Activated T-helper 1 cell treated with anti-CD3 and anti-CD28 coated beads, Interleukin-12 subunit alpha, Interleukin-12 subunit beta, Interleukin-2, Interleukin-4 antibody, amounts not matched to agents 30 ng/mL and 10 ng/mL and 1 ng/mL, durations not matched to agents 14 hours and 24 hours and 36 hours (primary cell): ENCODE data around the gene APOL6. TPM values are rescaled to one million over a fixed set of nuclear protein-coding genes. Genes with fewer than 3 reads are reported as not detected.
"Not testable (repeated sequence)": the region's sequence is repeated elsewhere in the genome, so short reads cannot be mapped to it uniquely, and the experiment has no call there.

Source experiments
- DNase-seq: peaks from one replicate; pipeline ENCODE4 v3.0.0; 2021; ENCODE audit warnings: low spot score
- H3K27ac Mint-ChIP-seq: one replicate; pipeline ENCODE4 v1.8.0; 2021; ENCODE audit warnings: mild to moderate bottlenecking, mixed read lengths
- H3K27me3 Mint-ChIP-seq: one replicate; pipeline ENCODE4 v1.8.0; 2022; ENCODE audit warnings: mild to moderate bottlenecking, moderate library complexity, mixed read lengths; ENCODE audit not compliant: insufficient read depth
- H3K36me3 Mint-ChIP-seq: one replicate; pipeline ENCODE4 v1.8.0; 2021; ENCODE audit warnings: low read depth, mixed read lengths
- H3K4me1 Mint-ChIP-seq: one replicate; pipeline ENCODE4 v1.8.0; 2021; ENCODE audit warnings: low read depth, mixed read lengths
- H3K4me3 Mint-ChIP-seq: one replicate; pipeline ENCODE4 v1.8.0; 2021; ENCODE audit warnings: mild to moderate bottlenecking, moderate library complexity, mixed read lengths
- H3K9me3 Mint-ChIP-seq: one replicate; pipeline ENCODE4 v1.8.0; 2021; ENCODE audit warnings: mixed read lengths
- intact Hi-C: fragments of 100-400 bp; cut with micrococcal nuclease; formaldehyde crosslinking; loops from one replicate; pipeline ENCODE4 v1.15.1; 2024
- total RNA-seq: library from RNA; stranded (reverse); gene quantifications from 2 replicates; pipeline ENCODE4 v1.2.3, GENCODE V29; 2022

APOL6 gene
- total RNA-seq, 1 donor from 2014 or later, result 27.3 TPM

GRCh38 chr22:35676065-35676464 is 27.8 kb downstream of the APOL6 start:
- intact Hi-C loops, H3K27me3 Mint-ChIP-seq, DNase-seq, H3K4me3 Mint-ChIP-seq, H3K27ac Mint-ChIP-seq: not testable (repeated sequence)
- peaks cover 36% of the 10 kb centered on the region for H3K9me3 Mint-ChIP-seq
- peaks cover 24% of the 10 kb centered on the region for H3K36me3 Mint-ChIP-seq
- peaks cover 16% of the 10 kb centered on the region for H3K4me1 Mint-ChIP-seq

- H3K9me3 Mint-ChIP-seq, result peaks cover 36% of the 10 kb centered on the region
- no peaks in the 10 kb centered on the region for H3K27me3 Mint-ChIP-seq
- H3K36me3 Mint-ChIP-seq, result peaks cover 27% of the 10 kb centered on the region
- no peak overlapping the region for H3K4me3 Mint-ChIP-seq
- DNase-seq, result no peak
- peaks cover 16% of the 10 kb centered on the region for H3K4me1 Mint-ChIP-seq
- H3K27ac Mint-ChIP-seq, result no peak overlapping the region
- intact Hi-C loops, result no loop called here
These were observed 29.4 kb downstream of the APOL6 start for GRCh38 chr22:35677460-35678187.

- intact Hi-C loops, result loop anchor here (1.0 kb wide), 3 partner anchors 18 to 49 kb away; partner anchors contain the start of gene APOL6
- no peak overlapping the region for H3K4me3 Mint-ChIP-seq
- H3K27ac Mint-ChIP-seq, result peak overlapping the region; percentile 45
- peaks cover 28% of the 10 kb centered on the region for H3K9me3 Mint-ChIP-seq
- peaks cover 16% of the 10 kb centered on the region for H3K4me1 Mint-ChIP-seq
- DNase-seq, result no peak
- peaks cover 24% of the 10 kb centered on the region for H3K36me3 Mint-ChIP-seq
- H3K27me3 Mint-ChIP-seq, result peaks cover 3% of the 10 kb centered on the region
These were observed 30.6 kb downstream of the APOL6 start for GRCh38 chr22:35678836-35679235.

- intact Hi-C loops, result loop anchor here (1.0 kb wide), 3 partner anchors 18 to 49 kb away; partner anchors contain the start of gene APOL6
- peak overlapping the region; percentile 32 for H3K27ac Mint-ChIP-seq
- DNase-seq, result not testable (repeated sequence)
These were observed 31.2 kb downstream of the APOL6 start for GRCh38 chr22:35679492-35679891.

GRCh38 chr22:35681454-35682052 is 33.3 kb downstream of the APOL6 start:
- peaks cover 3% of the 10 kb centered on the region for H3K27me3 Mint-ChIP-seq
- H3K4me1 Mint-ChIP-seq, result peaks cover 16% of the 10 kb centered on the region
- no peak overlapping the region for H3K27ac Mint-ChIP-seq
- peaks cover 16% of the 10 kb centered on the region for H3K9me3 Mint-ChIP-seq
- H3K36me3 Mint-ChIP-seq, result peaks cover 17% of the 10 kb centered on the region
- no peak overlapping the region for H3K4me3 Mint-ChIP-seq
- intact Hi-C loops, result no loop called here
- no peak for DNase-seq

More at GRCh38 chr22:35679492-35679891, 31.2 kb downstream of the APOL6 start:
- not testable (repeated sequence) for H3K4me3 Mint-ChIP-seq, H3K27me3 Mint-ChIP-seq
- H3K4me1 Mint-ChIP-seq, result peaks cover 16% of the 10 kb centered on the region
- peaks cover 23% of the 10 kb centered on the region for H3K36me3 Mint-ChIP-seq
- peaks cover 24% of the 10 kb centered on the region for H3K9me3 Mint-ChIP-seq

GRCh38 chr22:35683560-35683959 is 35.3 kb downstream of the APOL6 start:
- DNase-seq, result no peak
- Mint-ChIP-seq H3K27ac (no peak overlapping the region), H3K4me1 (peaks cover 16% of the 10 kb centered on the region), H3K4me3 (no peak overlapping the region), H3K9me3 (peaks cover 16% of the 10 kb centered on the region), H3K27me3 (peaks cover 3% of the 10 kb centered on the region), H3K36me3 (peaks cover 10% of the 10 kb centered on the region)
- intact Hi-C loops, result no loop called here

GRCh38 chr22:35684270-35684700 is 36.0 kb downstream of the APOL6 start:
- Mint-ChIP-seq H3K4me3 (no peak overlapping the region), H3K4me1 (peaks cover 8% of the 10 kb centered on the region), H3K36me3 (peaks cover 5% of the 10 kb centered on the region), H3K27me3 (peaks cover 5% of the 10 kb centered on the region), H3K27ac (no peak overlapping the region), H3K9me3 (peaks cover 10% of the 10 kb centered on the region)
- intact Hi-C loops, result no loop called here
- no peak for DNase-seq

- no peak overlapping the region for H3K27ac Mint-ChIP-seq
- H3K27me3 Mint-ChIP-seq, result peaks cover 7% of the 10 kb centered on the region
- H3K4me1 Mint-ChIP-seq, result peaks cover 4% of the 10 kb centered on the region
- H3K36me3 Mint-ChIP-seq, result peaks cover 3% of the 10 kb centered on the region
- intact Hi-C loops, result no loop called here
- no peak overlapping the region for H3K4me3 Mint-ChIP-seq
- no peak for DNase-seq
- H3K9me3 Mint-ChIP-seq, result peaks cover 8% of the 10 kb centered on the region
These were observed 36.5 kb downstream of the APOL6 start for GRCh38 chr22:35684732-35685131.

GRCh38 chr22:35685731-35686130 is 37.5 kb downstream of the APOL6 start:
- intact Hi-C loops, result no loop called here
- peaks cover 8% of the 10 kb centered on the region for H3K9me3 Mint-ChIP-seq
- peaks cover 7% of the 10 kb centered on the region for H3K27me3 Mint-ChIP-seq

GRCh38 chr22:35686298-35686697 is 38.1 kb downstream of the APOL6 start:
- Mint-ChIP-seq H3K4me3 (no peak overlapping the region), H3K27me3 (peaks cover 7% of the 10 kb centered on the region), H3K4me1 (no peaks in the 10 kb centered on the region), H3K36me3 (peaks cover 3% of the 10 kb centered on the region), H3K9me3 (peaks cover 7% of the 10 kb centered on the region), H3K27ac (no peak overlapping the region)
- intact Hi-C loops, result no loop called here
- no peak for DNase-seq

More at GRCh38 chr22:35685731-35686130, 37.5 kb downstream of the APOL6 start:
- Mint-ChIP-seq H3K36me3 (peaks cover 3% of the 10 kb centered on the region), H3K4me3 (no peak overlapping the region), H3K4me1 (no peaks in the 10 kb centered on the region), H3K27ac (no peak overlapping the region)
- DNase-seq, result no peak

- Mint-ChIP-seq H3K4me3 (no peak overlapping the region), H3K4me1 (no peaks in the 10 kb centered on the region), H3K36me3 (no peaks in the 10 kb centered on the region), H3K27ac (no peak overlapping the region), H3K9me3 (no peaks in the 10 kb centered on the region), H3K27me3 (peaks cover 7% of the 10 kb centered on the region)
- intact Hi-C loops, result no loop called here
- DNase-seq, result no peak
These were observed 39.2 kb downstream of the APOL6 start for GRCh38 chr22:35687461-35687860.

- H3K9me3 Mint-ChIP-seq, result no peaks in the 10 kb centered on the region
- no peaks in the 10 kb centered on the region for H3K4me1 Mint-ChIP-seq
- no peaks in the 10 kb centered on the region for H3K36me3 Mint-ChIP-seq
- H3K27ac Mint-ChIP-seq, result no peak overlapping the region
- no peak overlapping the region for H3K4me3 Mint-ChIP-seq
- DNase-seq, result no peak
- peaks cover 4% of the 10 kb centered on the region for H3K27me3 Mint-ChIP-seq
- intact Hi-C loops, result no loop called here
These were observed 40.8 kb downstream of the APOL6 start for GRCh38 chr22:35688913-35689675.

GRCh38 chr22:35690001-35690400 is 41.8 kb downstream of the APOL6 start:
- DNase-seq, result no peak
- intact Hi-C loops, result no loop called here
- Mint-ChIP-seq H3K27ac (no peak overlapping the region), H3K36me3 (no peaks in the 10 kb centered on the region), H3K4me1 (no peaks in the 10 kb centered on the region), H3K9me3 (no peaks in the 10 kb centered on the region), H3K27me3 (peaks cover 4% of the 10 kb centered on the region), H3K4me3 (no peak overlapping the region)
